Brain microvascular endothelial cell (primary cell): ENCODE measurements around the gene TRMT44.

Experiments
- DNase-seq: peaks from one replicate; pipeline ENCODE4 v3.0.0-alpha.2; 2020
- H3K27ac ChIP-seq: fragments of 250-450 bp; sonication (Bioruptor Pico); 2 replicates; pipeline ENCODE4 v1.5.1; 2020; ENCODE audit warnings: mild to moderate bottlenecking, moderate library complexity
- H3K27me3 ChIP-seq: fragments of 250-450 bp; sonication (Bioruptor Pico); replicated peaks from 2 replicates; pipeline ENCODE4 v1.5.1; 2020; ENCODE audit warnings: mild to moderate bottlenecking
- H3K36me3 ChIP-seq: fragments of 250-450 bp; sonication (Bioruptor Pico); replicated peaks from 2 replicates; pipeline ENCODE4 v1.5.1; 2020; ENCODE audit warnings: mild to moderate bottlenecking
- H3K4me3 ChIP-seq: 2 replicates; pipeline ENCODE4 v1.5.1; 2011; ENCODE audit warnings: low read depth, mild to moderate bottlenecking, control low read depth, low read length, moderate library complexity
- in situ Hi-C: cut with HindIII; loops from 2 replicates; pipeline ENCODE4 v1.10.0; 2017; ENCODE audit warnings: low sequenced_read_pairs, low pct_ligation_motif_present
- TF ChIP-seq, protein P1 (sequence below): IDR thresholded peaks from 2 replicates; pipeline ENCODE4 v1.5.1; 2011; ENCODE audit warnings: low read depth, mild to moderate bottlenecking, moderate library complexity, low read length, control low read depth, inconsistent platforms; ENCODE audit errors: missing control alignments

Gene TRMT44

DNA sequence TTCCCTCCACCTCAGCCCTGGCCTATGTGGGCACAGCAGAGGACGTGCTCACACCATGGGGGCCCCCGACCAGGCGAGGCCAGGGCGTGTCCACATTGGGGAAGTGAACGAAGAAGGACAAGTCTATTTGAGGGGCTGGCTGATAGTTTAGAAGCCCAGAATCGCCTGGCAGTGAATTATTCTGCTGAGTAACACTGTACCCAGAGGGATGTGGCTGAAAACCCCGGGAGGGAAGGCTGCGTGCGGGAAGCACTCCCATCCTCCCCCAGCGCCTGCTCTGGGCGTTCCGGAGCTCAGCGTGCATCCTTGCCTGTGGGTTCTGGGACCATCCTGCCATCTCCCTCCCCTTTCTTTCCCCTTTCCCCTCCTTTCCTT is 66.6 kb downstream of the TRMT44 start:
- in situ Hi-C loops, result no loop called here
- DNase-seq, result peak; percentile 25
- TF ChIP-seq, protein P1, sequence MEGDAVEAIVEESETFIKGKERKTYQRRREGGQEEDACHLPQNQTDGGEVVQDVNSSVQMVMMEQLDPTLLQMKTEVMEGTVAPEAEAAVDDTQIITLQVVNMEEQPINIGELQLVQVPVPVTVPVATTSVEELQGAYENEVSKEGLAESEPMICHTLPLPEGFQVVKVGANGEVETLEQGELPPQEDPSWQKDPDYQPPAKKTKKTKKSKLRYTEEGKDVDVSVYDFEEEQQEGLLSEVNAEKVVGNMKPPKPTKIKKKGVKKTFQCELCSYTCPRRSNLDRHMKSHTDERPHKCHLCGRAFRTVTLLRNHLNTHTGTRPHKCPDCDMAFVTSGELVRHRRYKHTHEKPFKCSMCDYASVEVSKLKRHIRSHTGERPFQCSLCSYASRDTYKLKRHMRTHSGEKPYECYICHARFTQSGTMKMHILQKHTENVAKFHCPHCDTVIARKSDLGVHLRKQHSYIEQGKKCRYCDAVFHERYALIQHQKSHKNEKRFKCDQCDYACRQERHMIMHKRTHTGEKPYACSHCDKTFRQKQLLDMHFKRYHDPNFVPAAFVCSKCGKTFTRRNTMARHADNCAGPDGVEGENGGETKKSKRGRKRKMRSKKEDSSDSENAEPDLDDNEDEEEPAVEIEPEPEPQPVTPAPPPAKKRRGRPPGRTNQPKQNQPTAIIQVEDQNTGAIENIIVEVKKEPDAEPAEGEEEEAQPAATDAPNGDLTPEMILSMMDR, result no peak
- Histone ChIP-seq H3K4me3 (no peak overlapping the region), H3K36me3 (no peaks in the 10 kb centered on the region), H3K27me3 (peaks cover 2% of the 10 kb centered on the region), H3K27ac (peak overlapping the region; percentile 13)

DNA sequence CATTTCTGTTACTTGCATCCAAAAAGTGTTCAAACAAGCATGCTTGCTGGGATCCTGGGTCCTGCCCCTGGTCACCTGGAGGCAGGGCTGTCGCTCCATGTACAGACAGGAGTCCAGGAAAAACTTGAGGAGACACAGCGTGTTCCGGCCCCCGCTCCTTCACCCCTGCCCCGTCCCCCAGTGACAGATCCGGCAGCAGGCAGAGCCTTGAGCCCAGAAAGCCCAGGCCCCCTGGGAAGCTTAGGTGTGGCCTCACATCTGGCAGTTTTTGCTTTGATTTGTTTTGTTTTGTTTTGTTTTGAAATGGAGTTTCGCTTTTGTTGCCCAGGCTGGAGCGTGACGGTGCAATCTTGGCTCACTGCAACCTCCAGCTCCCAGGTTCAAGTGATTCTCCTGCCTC is 67.0 kb downstream of the TRMT44 start:
- H3K27ac ChIP-seq, result no peak overlapping the region
- no peaks in the 10 kb centered on the region for H3K36me3 ChIP-seq
- DNase-seq, result no peak
- in situ Hi-C loops, result no loop called here
- peaks cover 2% of the 10 kb centered on the region for H3K27me3 ChIP-seq
- TF ChIP-seq, protein P1, result no peak
- H3K4me3 ChIP-seq, result no peak overlapping the region

DNA sequence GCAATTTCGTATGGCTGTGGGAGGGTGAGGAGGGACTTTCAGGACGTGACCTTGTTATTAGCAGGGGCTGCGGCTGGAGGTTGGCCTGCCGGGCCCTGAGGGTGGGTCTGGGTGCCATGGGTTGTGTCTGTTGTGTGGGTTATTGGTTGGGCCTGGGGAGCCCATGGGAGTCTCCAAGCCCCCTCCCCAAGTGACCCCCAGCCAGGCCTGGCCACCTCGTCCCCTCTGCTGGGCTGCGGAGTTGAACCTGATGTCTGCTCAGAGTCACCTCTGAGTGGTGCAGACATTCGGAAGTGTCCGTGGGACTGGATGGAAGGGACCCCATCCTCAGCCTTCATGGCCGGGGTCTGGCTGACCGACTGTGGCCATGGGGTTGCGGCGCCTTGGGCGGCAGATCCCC is 67.7 kb downstream of the TRMT44 start:
- TF ChIP-seq, protein P1, result no peak
- Histone ChIP-seq H3K4me3 (no peak overlapping the region), H3K27ac (no peak overlapping the region), H3K36me3 (no peaks in the 10 kb centered on the region), H3K27me3 (peaks cover 2% of the 10 kb centered on the region)
- no peak for DNase-seq
- in situ Hi-C loops, result no loop called here

DNA sequence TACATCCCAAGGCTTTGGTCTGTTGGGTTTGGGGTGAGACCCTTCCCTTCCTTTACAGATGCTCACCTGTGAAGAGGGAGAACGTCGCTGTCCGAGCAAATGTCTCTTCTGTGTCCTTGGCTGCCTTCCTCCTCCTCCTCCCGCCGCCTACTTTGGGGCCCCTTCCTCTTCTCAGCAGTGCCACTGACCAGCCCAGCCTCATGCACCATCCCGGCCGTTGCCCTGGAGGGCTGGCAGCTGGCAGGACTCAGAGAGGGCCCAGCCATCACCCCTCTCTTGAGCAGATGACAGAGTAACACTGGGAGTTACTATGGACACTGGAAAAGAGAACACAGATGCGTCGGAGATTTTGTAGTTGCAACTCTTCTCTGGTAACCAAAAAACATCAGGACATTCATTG is 68.2 kb downstream of the TRMT44 start:
- H3K27me3 ChIP-seq, result peaks cover 2% of the 10 kb centered on the region
- in situ Hi-C loops, result no loop called here
- DNase-seq, result no peak
- H3K4me3 ChIP-seq, result no peak overlapping the region
- H3K36me3 ChIP-seq, result no peaks in the 10 kb centered on the region
- TF ChIP-seq, protein P1, result no peak
- H3K27ac ChIP-seq, result no peak overlapping the region

DNA sequence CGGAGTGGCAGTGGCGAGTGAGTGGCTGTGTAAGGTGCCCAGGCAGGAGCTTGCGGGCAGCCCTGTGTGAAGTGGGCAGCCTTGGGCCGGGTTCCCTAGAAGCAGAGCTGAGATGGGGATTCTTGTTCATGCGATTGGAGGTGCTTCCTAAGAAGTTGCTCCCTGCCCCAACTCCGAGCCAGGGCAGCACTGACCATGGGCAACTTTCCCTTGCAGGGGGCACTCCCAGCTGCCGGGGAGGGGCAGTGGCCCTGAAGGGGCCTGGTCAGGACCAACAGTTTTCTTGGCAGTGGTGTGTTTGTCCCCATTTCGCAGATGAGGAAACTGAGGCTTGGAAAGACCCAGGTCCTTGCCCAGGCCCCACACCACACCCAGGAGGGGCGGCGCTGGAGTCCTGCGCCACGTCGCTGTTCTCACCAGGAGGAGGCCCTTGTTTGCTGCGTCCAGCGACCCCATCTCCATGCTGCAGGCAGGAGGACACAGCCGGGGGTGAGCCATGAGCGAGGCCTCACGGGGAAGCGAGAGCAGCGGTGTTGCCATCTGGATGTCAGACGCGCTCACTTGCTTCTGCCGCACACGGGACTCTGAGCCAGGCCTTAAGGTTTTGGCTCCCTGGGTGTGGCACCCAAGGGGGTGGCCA is 68.9 kb downstream of the TRMT44 start:
- Histone ChIP-seq H3K36me3 (no peaks in the 10 kb centered on the region), H3K27me3 (peaks cover 2% of the 10 kb centered on the region), H3K27ac (no peak overlapping the region), H3K4me3 (no peak overlapping the region)
- in situ Hi-C loops, result no loop called here
- no peak for DNase-seq
- TF ChIP-seq, protein P1, result no peak

DNA sequence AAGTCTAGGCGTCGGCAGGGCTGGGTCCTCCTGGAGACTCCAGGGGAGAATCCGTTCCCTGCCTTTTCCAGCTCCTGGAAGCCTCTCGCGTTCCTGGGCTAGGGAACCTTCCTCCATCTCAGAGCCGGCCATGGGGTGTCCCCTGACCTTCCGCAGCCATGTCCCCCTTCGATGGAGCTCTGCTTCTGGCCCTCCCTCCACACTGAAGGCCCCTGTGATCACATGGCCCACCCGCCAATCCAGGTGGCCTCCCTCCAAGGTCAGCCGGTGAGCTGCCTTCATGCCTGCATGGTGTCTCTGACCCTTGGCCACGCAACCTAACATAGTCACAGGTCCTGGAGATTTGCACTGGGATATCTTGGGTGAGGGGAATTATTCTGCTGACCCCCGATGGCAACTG is 69.6 kb downstream of the TRMT44 start:
- Histone ChIP-seq H3K4me3 (no peak overlapping the region), H3K27ac (no peak overlapping the region), H3K27me3 (peaks cover 2% of the 10 kb centered on the region), H3K36me3 (no peaks in the 10 kb centered on the region)
- in situ Hi-C loops, result no loop called here
- no peak for DNase-seq
- TF ChIP-seq, protein P1, result no peak
